GM10847 (cell line): Measurements from ENCODE around the gene MBD5.

Experiments
- POLR2A ChIP-seq: IDR thresholded peaks from 2 replicates; pipeline ENCODE4 v1.6.1; 2011; ENCODE audit not compliant: insufficient read length; ENCODE audit errors: extremely low read depth

MBD5 gene

GRCh38 chr2:148161909-148162435 is 141.1 kb downstream of the MBD5 start:
- TF ChIP-seq POLR2A, result no peak

- no peak for TF ChIP-seq POLR2A
Measured at GRCh38 chr2:148162871-148163270, 142.0 kb downstream of the MBD5 start.

- no peak for TF ChIP-seq POLR2A
Measured at GRCh38 chr2:148165975-148166374, 145.1 kb downstream of the MBD5 start.

- no peak for TF ChIP-seq POLR2A
Measured at GRCh38 chr2:148167241-148167766, 146.4 kb downstream of the MBD5 start.

GRCh38 chr2:148167855-148168254 is 147.0 kb downstream of the MBD5 start:
- no peak for TF ChIP-seq POLR2A

GRCh38 chr2:148172131-148172753 is 151.4 kb downstream of the MBD5 start:
- TF ChIP-seq POLR2A, result no peak

- TF ChIP-seq POLR2A, result no peak
Measured at GRCh38 chr2:148173168-148173567, 152.3 kb downstream of the MBD5 start.

GRCh38 chr2:148177559-148177958 is 156.7 kb downstream of the MBD5 start:
- no peak for TF ChIP-seq POLR2A

GRCh38 chr2:148179724-148180123 is 158.8 kb downstream of the MBD5 start:
- no peak for TF ChIP-seq POLR2A

- no peak for TF ChIP-seq POLR2A
Measured at GRCh38 chr2:148184976-148185375, 164.1 kb downstream of the MBD5 start.

- TF ChIP-seq POLR2A, result no peak
Measured at GRCh38 chr2:148194882-148195281, 174.0 kb downstream of the MBD5 start.

- TF ChIP-seq POLR2A, result no peak
Measured at GRCh38 chr2:148201075-148202004, 180.4 kb downstream of the MBD5 start.

GRCh38 chr2:148202237-148202636 is 181.3 kb downstream of the MBD5 start:
- TF ChIP-seq POLR2A, result no peak

- no peak for TF ChIP-seq POLR2A
Measured at GRCh38 chr2:148207111-148207510, 186.2 kb downstream of the MBD5 start.

- no peak for TF ChIP-seq POLR2A
Measured at GRCh38 chr2:148209603-148210002, 188.7 kb downstream of the MBD5 start.
